Activated effector memory CD4-positive, alpha-beta T cell treated with anti-CD3 and anti-CD28 coated beads, Interleukin-2, amount 50 U/mL, for 16 hours (primary cell): ENCODE data around the gene SLC5A10.
"Not testable (repeated sequence)": the region's sequence is repeated elsewhere in the genome, so short reads cannot be mapped to it uniquely, and the experiment has no call there.

ENCODE experiments used
- DNase-seq: peaks from one replicate; pipeline ENCODE4 v3.0.0-alpha.2; 2020

SLC5A10 gene

GRCh38 chr17:18951941-18952842 lies at the start of gene SLC5A10:
TSS of gene SLC5A10 (plus strand) at chr17:18952165. CDS start at chr17:18952206, 41 bp downstream.
- DNase-seq = no peak

- no peak for DNase-seq
Observed at GRCh38 chr17:18904482-18904881, 47.5 kb upstream of the SLC5A10 start.

- DNase-seq = no peak
Observed at GRCh38 chr17:18905226-18905625, 46.7 kb upstream of the SLC5A10 start.

GRCh38 chr17:18910326-18910725 lies 41.6 kb upstream of the SLC5A10 start:
- DNase-seq = no peak

- no peak for DNase-seq
Observed at GRCh38 chr17:18910881-18911280, 41.1 kb upstream of the SLC5A10 start.

GRCh38 chr17:18916816-18917500 lies 35.0 kb upstream of the SLC5A10 start:
- DNase-seq = no peak

GRCh38 chr17:18917506-18918032 lies 34.4 kb upstream of the SLC5A10 start:
- no peak for DNase-seq

GRCh38 chr17:18919963-18920362 lies 32.0 kb upstream of the SLC5A10 start:
- DNase-seq = no peak

GRCh38 chr17:18920911-18921441 lies 31.0 kb upstream of the SLC5A10 start:
- DNase-seq = no peak

GRCh38 chr17:18921485-18921884 lies 30.5 kb upstream of the SLC5A10 start:
- no peak for DNase-seq

- DNase-seq = no peak
Observed at GRCh38 chr17:18921912-18922451, 30.0 kb upstream of the SLC5A10 start.

GRCh38 chr17:18922596-18922995 lies 29.4 kb upstream of the SLC5A10 start:
- not testable (repeated sequence) for DNase-seq

GRCh38 chr17:18925187-18925586 lies 26.8 kb upstream of the SLC5A10 start:
- DNase-seq = no peak

GRCh38 chr17:18928628-18929125 lies 23.3 kb upstream of the SLC5A10 start:
- no peak for DNase-seq

- peak; percentile 38 for DNase-seq
Observed at GRCh38 chr17:18932360-18933055, 19.5 kb upstream of the SLC5A10 start.

- DNase-seq = peak; percentile 14
Observed at GRCh38 chr17:18933102-18934058, 18.6 kb upstream of the SLC5A10 start.

- no peak for DNase-seq
Observed at GRCh38 chr17:18937981-18938691, 13.8 kb upstream of the SLC5A10 start.

GRCh38 chr17:18938692-18939023 lies 13.3 kb upstream of the SLC5A10 start:
- DNase-seq = no peak

GRCh38 chr17:18944646-18945045 lies 7.3 kb upstream of the SLC5A10 start:
- DNase-seq = peak; percentile 13

- no peak for DNase-seq
Observed at GRCh38 chr17:18946536-18946935, 5.4 kb upstream of the SLC5A10 start.

GRCh38 chr17:18947866-18948265 lies 4.1 kb upstream of the SLC5A10 start:
- DNase-seq = no peak
